GM19438 (cell line): ENCODE data around the gene TAF11L13.
"Not testable (repeated sequence)": the region's sequence is repeated elsewhere in the genome, so short reads cannot be mapped to it uniquely, and the experiment has no call there.

Source experiments
- ATAC-seq: cut with Tn5 transposase; IDR thresholded peaks from one replicate; pipeline ENCODE4 v1.9.1; 2021; ENCODE audit warnings: low read depth; ENCODE audit not compliant: unreplicated experiment

Gene TAF11L13

DNA sequence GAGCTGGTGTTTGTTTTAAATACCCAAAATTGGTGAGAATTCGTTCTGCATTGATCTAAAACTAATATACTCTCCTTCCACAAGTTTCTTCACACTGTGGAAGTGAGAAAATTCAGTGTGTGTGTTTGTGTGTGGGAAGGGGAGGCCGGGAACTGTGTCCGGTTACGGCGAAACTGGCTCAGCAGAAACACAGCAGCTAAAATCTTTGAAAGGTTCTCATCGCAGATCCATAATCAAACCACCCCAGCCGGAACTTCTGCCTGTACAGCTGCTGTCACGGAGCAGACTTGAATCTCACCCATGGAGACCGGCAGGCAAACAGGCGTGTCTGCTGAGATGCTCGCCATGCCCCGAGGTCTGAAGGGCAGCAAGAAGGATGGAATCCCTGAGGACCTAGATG is at the start of gene TAF11L13:
Gene TAF11L13, plus strand, starts transcription at position 301 of the 400 bp plus-strand sequence.
- ATAC-seq = not testable (repeated sequence)

DNA sequence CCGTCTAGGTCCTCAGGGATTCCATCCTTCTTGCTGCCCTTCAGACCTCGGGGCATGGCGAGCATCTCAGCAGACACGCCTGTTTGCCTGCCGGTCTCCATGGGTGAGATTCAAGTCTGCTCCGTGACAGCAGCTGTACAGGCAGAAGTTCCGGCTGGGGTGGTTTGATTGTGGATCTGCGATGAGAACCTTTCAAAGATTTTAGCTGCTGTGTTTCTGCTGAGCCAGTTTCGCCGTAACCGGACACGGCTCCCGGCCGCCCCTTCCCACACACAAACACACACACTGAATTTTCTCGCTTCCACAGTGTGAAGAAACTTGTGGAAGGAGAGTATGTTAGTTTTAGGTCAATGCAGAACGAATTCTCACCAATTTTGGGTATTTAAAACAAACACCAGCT is 46.2 kb upstream of the TAF11L13 start, which contains the start of gene TAF11L7:
Gene TAF11L7, minus strand, starts transcription at position 101 of the 400 bp plus-strand sequence.
- not testable (repeated sequence) for ATAC-seq

DNA sequence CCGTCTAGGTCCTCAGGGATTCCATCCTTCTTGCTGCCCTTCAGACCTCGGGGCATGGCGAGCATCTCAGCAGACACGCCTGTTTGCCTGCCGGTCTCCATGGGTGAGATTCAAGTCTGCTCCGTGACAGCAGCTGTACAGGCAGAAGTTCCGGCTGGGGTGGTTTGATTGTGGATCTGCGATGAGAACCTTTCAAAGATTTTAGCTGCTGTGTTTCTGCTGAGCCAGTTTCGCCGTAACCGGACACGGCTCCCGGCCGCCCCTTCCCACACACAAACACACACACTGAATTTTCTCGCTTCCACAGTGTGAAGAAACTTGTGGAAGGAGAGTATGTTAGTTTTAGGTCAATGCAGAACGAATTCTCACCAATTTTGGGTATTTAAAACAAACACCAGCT is 41.0 kb upstream of the TAF11L13 start, which contains the start of gene TAF11L8:
Gene TAF11L8, minus strand, starts transcription at position 101 of the 400 bp plus-strand sequence.
- not testable (repeated sequence) for ATAC-seq

DNA sequence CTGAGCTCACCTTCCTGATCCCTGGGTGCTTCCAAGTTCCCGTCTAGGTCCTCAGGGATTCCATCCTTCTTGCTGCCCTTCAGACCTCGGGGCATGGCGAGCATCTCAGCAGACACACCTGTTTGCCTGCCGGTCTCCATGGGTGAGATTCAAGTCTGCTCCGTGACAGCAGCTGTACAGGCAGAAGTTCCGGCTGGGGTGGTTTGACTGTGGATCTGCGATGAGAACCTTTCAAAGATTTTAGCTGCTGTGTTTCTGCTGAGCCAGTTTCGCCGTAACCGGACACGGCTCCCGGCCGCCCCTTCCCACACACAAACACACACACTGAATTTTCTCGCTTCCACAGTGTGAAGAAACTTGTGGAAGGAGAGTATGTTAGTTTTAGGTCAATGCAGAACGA is 37.6 kb upstream of the TAF11L13 start, which contains the start of gene TAF11L9:
Gene TAF11L9, minus strand, starts transcription at position 140 of the 400 bp plus-strand sequence.
- not testable (repeated sequence) for ATAC-seq

DNA sequence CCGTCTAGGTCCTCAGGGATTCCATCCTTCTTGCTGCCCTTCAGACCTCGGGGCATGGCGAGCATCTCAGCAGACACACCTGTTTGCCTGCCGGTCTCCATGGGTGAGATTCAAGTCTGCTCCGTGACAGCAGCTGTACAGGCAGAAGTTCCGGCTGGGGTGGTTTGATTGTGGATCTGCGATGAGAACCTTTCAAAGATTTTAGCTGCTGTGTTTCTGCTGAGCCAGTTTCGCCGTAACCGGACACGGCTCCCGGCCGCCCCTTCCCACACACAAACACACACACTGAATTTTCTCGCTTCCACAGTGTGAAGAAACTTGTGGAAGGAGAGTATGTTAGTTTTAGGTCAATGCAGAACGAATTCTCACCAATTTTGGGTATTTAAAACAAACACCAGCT is 34.2 kb upstream of the TAF11L13 start, which contains the start of gene TAF11L10:
Gene TAF11L10, minus strand, starts transcription at position 101 of the 400 bp plus-strand sequence.
- ATAC-seq = not testable (repeated sequence)

DNA sequence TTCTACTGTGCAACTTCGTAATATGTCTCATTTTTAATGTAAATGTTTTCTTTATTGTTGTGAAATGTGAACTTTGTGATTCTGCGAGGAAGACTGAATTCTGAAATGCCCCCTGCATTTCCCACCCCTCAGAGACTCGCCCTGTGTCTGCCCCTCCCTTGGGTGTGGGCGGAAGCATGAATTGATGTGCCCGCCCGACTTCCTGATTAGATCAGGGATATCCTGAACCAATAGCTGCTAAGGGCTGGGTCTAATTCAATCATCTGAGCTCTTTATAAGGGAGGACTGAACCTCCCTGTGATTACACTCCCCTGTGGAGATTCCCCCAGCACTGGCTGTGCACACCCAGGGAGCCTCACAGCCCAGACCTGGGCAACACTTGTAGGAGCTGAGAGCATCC is 28.0 kb upstream of the TAF11L13 start, which contains the start of gene TAF11L11:
Gene TAF11L11, plus strand, starts transcription at position 304 of the 400 bp plus-strand sequence.
- not testable (repeated sequence) for ATAC-seq

DNA sequence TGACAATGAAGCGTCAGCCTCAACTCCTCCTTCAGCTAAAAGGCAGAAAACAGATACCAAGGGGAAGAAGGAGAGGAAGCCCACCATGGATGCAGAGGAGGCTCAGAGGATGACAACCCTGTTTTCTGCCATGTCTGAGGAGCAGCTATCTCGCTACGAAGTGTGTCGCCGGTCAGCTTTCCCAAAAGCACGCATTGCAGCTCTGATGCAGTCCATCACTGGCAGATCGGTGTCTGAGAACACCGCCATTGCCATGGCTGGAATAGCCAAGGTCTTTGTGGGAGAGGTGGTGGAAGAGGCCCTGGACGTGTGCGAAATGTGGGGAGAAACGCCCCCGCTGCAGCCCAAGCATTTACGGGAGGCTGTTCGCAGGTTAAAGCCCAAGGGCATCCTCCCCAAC is 26.9 kb upstream of the TAF11L13 start:
- no peak for ATAC-seq

DNA sequence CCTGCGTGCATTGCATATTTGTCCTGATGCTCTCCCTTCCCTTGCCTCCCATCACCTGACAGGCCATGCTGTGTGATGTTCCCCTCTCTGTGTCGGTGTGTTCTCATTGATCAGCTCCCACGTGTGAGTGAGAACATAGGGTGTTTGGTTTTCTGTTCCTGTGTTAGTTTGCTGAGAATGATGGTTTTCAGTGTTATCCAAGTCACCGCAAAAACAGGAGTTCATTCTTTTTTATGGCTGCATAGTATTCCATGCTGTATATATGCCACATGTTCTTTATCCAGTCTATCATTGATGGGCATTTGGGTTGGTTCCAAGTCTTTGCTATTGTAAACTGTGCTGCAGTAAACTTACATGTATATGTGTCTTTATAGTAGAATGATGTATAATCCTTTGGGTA is 24.4 kb upstream of the TAF11L13 start:
- not testable (repeated sequence) for ATAC-seq

DNA sequence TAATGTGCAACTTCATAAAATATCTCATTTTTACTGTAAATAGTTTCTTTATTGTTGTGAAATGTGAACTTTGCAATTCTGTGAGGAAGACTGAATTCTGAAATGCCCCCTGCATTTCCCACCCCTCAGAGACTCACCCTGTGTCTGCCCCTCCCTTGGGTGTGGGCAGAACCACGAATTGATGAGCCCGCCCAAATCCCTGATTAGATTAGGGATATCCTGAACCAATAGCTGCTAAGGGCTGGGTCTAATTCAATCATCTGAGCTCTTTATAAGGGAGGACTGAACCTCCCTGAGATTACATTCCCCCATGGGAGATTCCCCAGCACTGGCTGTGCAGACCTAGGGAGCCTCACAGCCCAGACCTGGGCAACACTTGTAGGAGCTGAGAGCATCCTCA is 21.8 kb upstream of the TAF11L13 start, which contains the start of gene TAF11L12:
Gene TAF11L12, plus strand, starts transcription at position 301 of the 400 bp plus-strand sequence.
- ATAC-seq = not testable (repeated sequence)

DNA sequence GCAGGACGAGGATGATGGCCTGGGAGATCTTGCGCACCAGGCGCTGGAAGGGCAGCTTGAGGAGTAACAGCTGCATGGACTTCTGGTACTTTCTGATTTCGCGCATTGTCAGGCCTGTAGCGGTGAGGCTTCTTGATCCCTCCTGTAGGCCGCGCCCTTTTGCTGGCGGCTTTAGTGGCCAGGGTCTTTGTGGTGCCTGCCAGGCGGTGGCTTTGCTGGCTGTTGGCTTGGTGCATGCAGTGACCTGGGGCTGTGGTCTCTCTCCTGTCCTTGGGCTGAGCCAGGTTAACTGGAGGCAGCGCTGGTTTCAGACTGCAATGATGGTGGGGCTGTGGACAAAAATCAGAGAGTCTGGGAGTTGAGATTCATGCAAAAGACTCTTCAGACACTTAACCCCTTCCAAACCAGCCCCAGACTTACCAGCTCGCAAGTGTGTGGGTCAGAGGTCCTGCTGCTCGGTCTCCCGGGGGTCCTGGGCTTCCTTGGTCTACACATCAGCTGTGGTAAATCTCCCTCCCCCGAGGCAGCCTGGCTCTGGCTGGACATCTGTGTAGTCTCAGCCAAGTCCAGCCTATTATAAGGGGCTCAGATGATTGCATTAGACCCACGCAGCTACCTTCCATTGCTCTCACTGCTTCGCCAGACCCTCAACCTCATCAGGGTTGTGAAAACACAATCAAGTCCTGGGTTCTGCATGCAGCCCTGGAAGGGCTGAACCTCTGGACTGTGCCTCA is 16.8 kb upstream of the TAF11L13 start:
- no peak for ATAC-seq

DNA sequence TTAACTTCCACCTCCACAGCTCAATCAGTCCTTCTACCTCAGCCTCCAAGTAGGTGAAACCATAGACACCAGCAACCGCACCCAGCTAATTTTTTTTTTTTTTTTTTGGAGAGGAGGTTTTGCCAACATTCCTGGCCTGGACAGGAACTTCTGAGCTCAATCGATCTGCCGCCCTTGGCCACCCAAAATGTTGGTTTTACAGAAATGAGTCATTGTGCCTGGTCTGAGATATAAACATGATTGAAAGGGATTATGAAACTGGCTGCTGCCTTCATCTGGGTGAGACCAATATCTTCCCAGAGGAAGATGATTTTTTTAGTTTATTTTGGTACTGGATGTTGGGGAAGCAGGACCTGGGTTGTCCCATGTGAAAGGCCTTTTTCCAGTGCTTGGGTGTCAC is 12.5 kb upstream of the TAF11L13 start:
- no peak for ATAC-seq

DNA sequence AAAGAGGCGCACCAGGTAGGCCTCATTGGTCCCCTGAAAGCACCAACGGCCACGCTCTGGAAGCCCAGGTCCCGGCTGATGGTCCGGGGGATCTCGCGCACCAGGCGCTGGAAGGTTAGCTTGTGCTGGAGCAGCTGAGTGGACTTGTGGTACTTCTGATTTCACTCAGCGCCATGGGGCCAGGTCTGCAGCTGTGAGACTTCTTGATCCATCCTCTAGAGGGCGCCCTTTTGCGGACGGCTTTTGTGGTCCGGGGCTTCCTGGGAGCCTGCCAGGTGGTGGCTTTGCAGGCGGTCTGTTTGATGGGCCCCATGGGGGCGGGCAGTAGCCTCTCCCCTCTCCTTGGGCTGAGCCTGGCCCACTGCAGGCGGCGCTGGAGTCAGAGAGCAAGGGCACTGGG is 11.3 kb upstream of the TAF11L13 start:
- no peak for ATAC-seq

DNA sequence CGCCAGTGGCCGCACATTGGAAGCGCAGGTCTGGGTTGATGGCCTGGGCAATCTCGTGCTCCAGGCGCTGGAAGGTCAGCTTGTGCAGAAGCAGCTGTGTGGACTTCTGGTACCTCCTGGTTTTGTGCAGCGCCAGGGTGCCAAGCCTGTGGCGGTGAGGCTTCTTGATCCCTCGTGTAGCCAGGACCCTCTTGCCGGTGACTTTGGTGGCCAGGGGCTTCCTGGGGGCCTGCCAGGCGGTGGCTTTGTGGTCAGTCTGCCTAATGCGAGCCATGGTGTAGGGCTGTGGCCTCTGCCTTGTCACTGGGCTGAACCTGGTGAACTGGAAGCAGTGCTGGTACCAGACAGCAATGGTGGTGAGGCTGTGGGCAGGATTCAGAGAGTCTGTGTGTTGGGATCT is 6.2 kb upstream of the TAF11L13 start:
- ATAC-seq = no peak

DNA sequence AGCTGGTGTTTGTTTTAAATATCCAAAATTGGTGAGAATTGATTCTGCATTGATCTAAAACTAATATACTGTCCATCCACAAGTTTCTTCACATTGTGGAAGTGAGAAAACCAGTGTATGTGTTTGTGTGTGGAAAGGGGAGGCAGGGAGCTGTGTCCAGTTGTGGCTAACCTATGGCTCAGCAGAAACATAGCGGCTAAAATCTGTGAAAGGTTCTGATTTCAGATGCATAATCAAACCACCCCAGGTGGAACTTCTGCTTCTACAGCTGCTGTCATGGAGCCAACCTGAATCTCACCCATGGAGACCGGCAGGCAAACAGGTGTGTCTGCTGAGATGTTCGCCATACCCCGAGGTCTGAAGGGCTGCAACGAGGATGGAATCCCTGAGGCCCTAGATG is 2.3 kb downstream of the TAF11L13 start, which contains the start of gene TAF11L14:
Gene TAF11L14, plus strand, starts transcription at position 301 of the 400 bp plus-strand sequence.
- no peak for ATAC-seq

DNA sequence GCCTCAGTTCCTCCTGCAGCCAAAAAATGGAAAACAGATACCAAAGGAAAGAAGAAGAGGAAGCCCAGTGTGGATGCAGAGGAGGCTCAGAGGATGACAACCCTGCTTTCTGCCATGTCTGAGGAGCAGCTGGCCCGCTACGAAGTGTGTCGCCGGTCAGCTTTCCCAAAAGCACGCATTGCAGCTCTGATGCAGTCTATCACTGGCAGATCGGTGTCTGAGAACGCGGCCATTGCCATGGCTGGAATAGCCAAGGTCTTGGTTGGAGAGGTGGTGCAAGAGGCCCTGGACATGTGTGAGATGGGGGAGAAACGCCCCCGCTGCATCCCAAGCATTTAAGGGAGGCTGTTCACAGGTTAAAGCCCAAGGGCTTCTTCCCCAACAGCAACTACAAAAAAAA is 17.3 kb downstream of the TAF11L13 start:
- not testable (repeated sequence) for ATAC-seq

DNA sequence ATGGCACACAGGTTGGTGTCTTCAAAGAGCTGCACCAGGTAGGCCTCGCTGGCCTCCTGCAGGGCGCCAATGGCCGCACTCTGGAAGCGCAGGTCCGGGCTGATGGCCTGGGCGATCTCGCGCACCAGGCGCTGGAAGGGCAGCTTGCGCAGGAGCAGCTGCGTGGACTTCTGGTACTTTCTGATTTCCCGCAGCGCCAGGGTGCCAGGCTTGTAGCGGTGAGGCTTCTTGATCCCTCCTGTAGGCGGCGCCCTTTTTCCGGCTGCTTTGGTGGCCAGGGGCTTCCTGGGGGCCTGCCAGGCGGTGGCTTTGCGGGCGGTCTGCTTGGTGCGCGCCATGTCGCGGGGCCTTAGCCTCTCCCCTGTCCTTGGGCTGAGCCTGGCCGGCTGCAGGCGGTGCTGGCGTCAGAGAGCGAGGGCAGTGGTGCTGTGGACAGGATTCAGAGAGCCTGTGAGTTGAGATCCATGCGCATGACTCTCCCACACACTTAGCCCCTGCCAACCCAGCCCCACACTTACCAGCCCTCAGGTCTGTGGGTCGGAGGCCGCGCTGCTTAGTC is 23.4 kb downstream of the TAF11L13 start:
- not testable (repeated sequence) for ATAC-seq

DNA sequence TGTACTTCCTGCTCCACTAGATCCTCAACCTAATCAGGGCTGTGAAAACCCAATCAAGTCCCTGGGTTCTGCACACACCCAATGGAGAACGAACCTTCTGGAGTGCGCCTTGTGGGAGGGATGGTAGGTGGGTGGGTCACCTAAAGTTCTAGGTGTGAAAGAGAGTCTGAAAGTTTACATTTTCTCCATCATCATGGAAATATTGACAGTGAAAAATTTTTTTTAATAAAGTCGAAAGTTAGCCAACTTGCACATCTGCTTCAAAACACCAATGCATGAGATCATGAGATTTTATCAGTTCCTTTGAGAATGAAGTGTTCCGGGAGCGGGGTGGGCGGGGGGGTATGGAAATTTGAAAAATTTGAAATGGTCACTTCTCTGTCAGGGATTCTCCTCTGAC is 24.0 kb downstream of the TAF11L13 start:
- ATAC-seq = no peak

DNA sequence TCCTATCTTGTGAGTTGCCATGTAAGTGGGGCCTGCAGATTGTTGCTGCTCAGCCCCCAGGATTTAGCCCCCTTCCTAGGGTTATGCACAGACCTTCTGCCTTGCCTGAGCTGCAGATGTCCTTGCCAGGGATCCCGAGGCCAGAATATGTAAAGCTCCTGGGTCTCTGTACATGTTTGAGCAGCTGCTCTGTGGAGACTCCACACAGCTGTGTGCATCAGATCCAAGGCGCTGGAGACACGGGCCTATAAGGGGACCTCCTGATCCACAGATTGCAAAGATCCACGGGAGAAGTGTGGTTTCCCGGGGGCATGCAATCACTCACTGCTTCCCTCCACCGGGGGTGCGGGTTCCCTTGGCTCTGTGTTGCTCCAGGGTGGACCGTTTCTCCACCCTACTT is 31.3 kb downstream of the TAF11L13 start:
- ATAC-seq = no peak

DNA sequence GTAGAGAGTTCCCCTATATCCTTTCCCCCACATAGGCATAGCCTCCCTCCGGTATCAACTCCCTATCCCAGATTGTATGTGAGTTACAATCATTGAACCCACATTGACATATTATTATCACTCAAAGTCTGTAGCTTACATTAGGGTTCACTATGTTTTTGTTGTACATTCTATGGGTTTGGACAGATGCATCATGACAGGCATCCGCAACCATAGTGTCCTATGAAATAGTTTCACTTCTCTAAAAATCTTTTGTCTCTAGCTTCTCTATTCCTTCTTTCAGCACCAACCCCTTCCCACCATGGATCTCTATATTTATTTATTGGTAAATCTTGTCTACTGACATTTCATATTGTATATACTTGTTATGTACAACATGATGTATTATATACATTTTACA is 33.9 kb downstream of the TAF11L13 start:
- no peak for ATAC-seq

DNA sequence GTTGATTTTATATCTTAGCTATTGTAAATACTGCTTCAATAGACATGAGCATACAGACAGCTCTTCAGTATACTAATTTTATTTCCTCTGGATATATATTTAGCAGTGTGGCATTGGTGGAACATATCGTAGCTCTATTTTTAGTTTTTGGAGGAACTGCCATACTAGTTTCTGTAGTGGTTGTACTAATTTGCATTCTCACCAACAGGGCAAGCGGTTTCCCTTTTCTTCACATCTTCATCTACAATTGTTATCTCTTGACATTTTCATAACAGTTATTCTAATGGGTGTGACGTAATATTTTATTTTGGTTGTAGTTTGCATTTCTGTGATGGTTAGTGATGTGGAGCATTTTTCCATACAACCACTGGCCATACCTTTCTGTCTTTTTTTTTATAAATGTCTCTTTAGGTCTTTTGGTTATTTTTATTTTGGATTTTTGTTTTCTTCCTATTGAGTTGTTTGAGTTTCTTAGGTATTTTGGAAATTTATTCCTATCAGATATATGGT is 34.9 kb downstream of the TAF11L13 start:
- ATAC-seq = no peak

DNA sequence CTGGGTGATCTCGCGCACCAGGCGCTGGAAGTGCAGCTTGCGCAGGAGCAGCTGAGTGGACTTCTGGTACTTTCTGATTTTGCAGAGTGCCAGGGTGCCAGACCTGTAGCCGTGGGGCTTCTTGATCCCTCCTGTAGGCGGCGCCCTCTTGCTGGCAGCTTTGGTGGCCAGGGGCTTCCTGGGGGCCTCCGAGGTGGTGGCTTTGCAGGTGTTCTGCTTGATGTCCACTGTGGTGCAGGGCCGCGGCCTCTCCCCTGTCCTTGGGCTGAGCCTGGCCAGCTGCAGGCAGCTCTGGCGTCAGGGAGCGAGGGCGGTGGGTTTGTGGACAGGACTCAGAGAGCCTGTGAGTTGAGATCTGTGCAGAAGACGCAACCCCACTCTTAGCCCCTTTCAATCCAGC is 38.5 kb downstream of the TAF11L13 start:
- ATAC-seq = no peak
